Transverse colon (tissue), 4 donors: ENCODE results near the gene NAV3. TPM values are rescaled to one million over a fixed set of nuclear protein-coding genes. Genes with fewer than 3 reads are reported as not detected.

Experiments used
- DNase-seq: peaks from one replicate; pipeline ENCODE4 v3.0.0-alpha.2; 2019
- H3K27ac ChIP-seq, 4 donors: fragments of 200-600 bp; sonication (generic); 2 replicates each; pipeline ENCODE4 v1.5.1; 2016 to 2018; ENCODE audit warnings: inconsistent platforms in 4 of 4
- H3K27me3 ChIP-seq: fragments of 200-600 bp; sonication (generic); 2 replicates; pipeline ENCODE4 v1.5.1; 2017; ENCODE audit warnings: inconsistent platforms
- H3K36me3 ChIP-seq, 4 donors: fragments of 200-600 bp; sonication (generic); 2 replicates each; pipeline ENCODE4 v1.5.1; 2017 to 2019; ENCODE audit warnings: inconsistent platforms in 4 of 4
- H3K4me1 ChIP-seq, 4 donors: fragments of 200-600 bp; sonication (generic); 2 replicates each; pipeline ENCODE4 v1.5.1; 2017 to 2020; ENCODE audit warnings: inconsistent platforms in 4 of 4
- H3K4me3 ChIP-seq, 4 donors: fragments of 200-600 bp; sonication (generic); 1 replicate in 1 of 4; 2 replicates in 3 of 4; pipeline versions ENCODE4 v1.5.1 to v1.6.1; 2017 to 2019; ENCODE audit warnings: inconsistent platforms in 4 of 4
- H3K9me3 ChIP-seq, 2 donors: fragments of 200-600 bp; sonication (generic); 2 replicates each; pipeline ENCODE4 v1.5.1; 2017 to 2019; ENCODE audit warnings: inconsistent platforms in 2 of 2
- CTCF ChIP-seq, 5 experiments: fragments of 200-600 bp in 3 of 5; fragments of 450-650 bp in 2 of 5; sonication (generic) in 3 of 5; IDR thresholded peaks; 1 replicate in 2 of 5; 2 replicates in 3 of 5; pipeline ENCODE4 v1.5.1; 2016 to 2017; ENCODE audit warnings: antibody characterized with exemption in 5 of 5, inconsistent platforms in 3 of 5, mild to moderate bottlenecking in 2 of 5, moderate library complexity in 1 of 5
- EP300 ChIP-seq: sonication (generic); formaldehyde crosslinking; IDR thresholded peaks from one replicate; pipeline ENCODE4 v1.6.1; 2017; ENCODE audit warnings: antibody characterized with exemption, low read depth
- POLR2A ChIP-seq: fragments of 450-650 bp; IDR thresholded peaks from one replicate; pipeline ENCODE4 v1.6.1; 2016; ENCODE audit warnings: antibody characterized with exemption, mild to moderate bottlenecking, moderate library complexity
- POLR2AphosphoS5 ChIP-seq, 3 donors: sonication (generic); formaldehyde crosslinking; IDR thresholded peaks; one replicate each; pipeline ENCODE4 v1.6.1; 2016; ENCODE audit warnings: antibody characterized with exemption in 3 of 3
- WGBS, 2 donors: methylation state at CpG; one replicate each; pipeline ENCODE4 v1.1.5; 2018; ENCODE audit warnings: low coverage in 1 of 2; 5-methylcytosine and 5-hydroxymethylcytosine counted together
- in situ Hi-C, 4 donors: fragments of 200-750 bp; cut with MboI; loops; one replicate each; pipeline versions ENCODE4 v1.15.0 to v1.15.1; 2017; ENCODE audit warnings: low sequenced_read_pairs in 3 of 4, low pct_ligation_motif_present in 1 of 4, low pct_unique_long_range_greater_than_20kb in 1 of 4
- intact Hi-C: fragments of 100-400 bp; cut with DNase I; formaldehyde crosslinking; loops from one replicate; pipeline ENCODE4 v1.15.1; 2023; ENCODE audit warnings: low total_unique reads
- total RNA-seq, 4 donors: library from RNA; depleted of rRNA; stranded (reverse); fragments of >200 nt; gene quantifications; one replicate each; pipeline ENCODE4 v1.1.0, GENCODE V29; 2016

The NAV3 gene
- total RNA-seq, 4 donors from 2014 or later = 1.1 to 10.6 (median 3.6) TPM

- Histone ChIP-seq H3K4me3 (no peak overlapping the region), H3K9me3 (no peaks in the 10 kb centered on the region), H3K27ac (no peak overlapping the region), H3K27me3 (no peaks in the 10 kb centered on the region), H3K4me1 (no peaks in the 10 kb centered on the region), H3K36me3 (no peaks in the 10 kb centered on the region)
- in situ Hi-C loops = no loop called here
- intact Hi-C loops = no loop called here
- no peak for TF ChIP-seq POLR2AphosphoS5 (IDR thresholded peaks at IDR 0.05)
- no peak for DNase-seq
Measured at GRCh38 chr12:78185109-78185508, 354.4 kb downstream of the NAV3 start.

GRCh38 chr12:78185651-78186050 lies 355.0 kb downstream of the NAV3 start:
- H3K27me3 ChIP-seq = no peaks in the 10 kb centered on the region
- in situ Hi-C loops = no loop called here
- no peak overlapping the region for H3K4me3 ChIP-seq
- WGBS, 2 donors = 62 to 87% methylated on average over 2 of the region's 2 CpGs
- no peak overlapping the region for H3K27ac ChIP-seq
- H3K9me3 ChIP-seq = no peaks in the 10 kb centered on the region
- intact Hi-C loops = no loop called here
- DNase-seq = no peak
- H3K36me3 ChIP-seq = no peaks in the 10 kb centered on the region
- no peaks in the 10 kb centered on the region for H3K4me1 ChIP-seq
- TF ChIP-seq CTCF (IDR thresholded peaks at IDR 0.05) (no peak), EP300 (no peak), POLR2A (no peak), POLR2AphosphoS5 (IDR thresholded peaks at IDR 0.05) (no peak)

GRCh38 chr12:78186670-78187069 lies 356.0 kb downstream of the NAV3 start:
- Histone ChIP-seq H3K27me3 (no peaks in the 10 kb centered on the region), H3K4me1 (no peaks in the 10 kb centered on the region), H3K27ac (no peak overlapping the region), H3K9me3 (no peaks in the 10 kb centered on the region), H3K4me3 (no peak overlapping the region), H3K36me3 (no peaks in the 10 kb centered on the region)
- WGBS, 2 donors = 73 to 80% methylated on average over 1 of the region's 1 CpG
- intact Hi-C loops = no loop called here
- in situ Hi-C loops = no loop called here
- DNase-seq = no peak
- TF ChIP-seq POLR2AphosphoS5 (IDR thresholded peaks at IDR 0.05) = no peak
- no peak for TF ChIP-seq POLR2A
- no peak for TF ChIP-seq CTCF (IDR thresholded peaks at IDR 0.05)
- TF ChIP-seq EP300 = no peak

GRCh38 chr12:78187741-78188140 lies 357.0 kb downstream of the NAV3 start:
- H3K36me3 ChIP-seq = no peaks in the 10 kb centered on the region
- H3K4me1 ChIP-seq = no peaks in the 10 kb centered on the region
- intact Hi-C loops = no loop called here
- in situ Hi-C loops = no loop called here
- no peak for TF ChIP-seq EP300
- no peak for TF ChIP-seq POLR2AphosphoS5 (IDR thresholded peaks at IDR 0.05)
- no peak for TF ChIP-seq CTCF (IDR thresholded peaks at IDR 0.05)
- TF ChIP-seq POLR2A = no peak
- H3K27me3 ChIP-seq = no peaks in the 10 kb centered on the region
- H3K4me3 ChIP-seq = no peak overlapping the region
- no peak for DNase-seq
- no peak overlapping the region for H3K27ac ChIP-seq
- WGBS, 2 donors = 76 to 81% methylated on average over 2 of the region's 2 CpGs
- H3K9me3 ChIP-seq = no peaks in the 10 kb centered on the region

GRCh38 chr12:78189656-78190055 lies 359.0 kb downstream of the NAV3 start:
- Histone ChIP-seq H3K4me1 (no peaks in the 10 kb centered on the region), H3K27me3 (no peaks in the 10 kb centered on the region), H3K4me3 (no peak overlapping the region), H3K9me3 (no peaks in the 10 kb centered on the region), H3K36me3 (no peaks in the 10 kb centered on the region), H3K27ac (no peak overlapping the region)
- WGBS, 2 donors = 73 to 94% methylated on average over 2 of the region's 2 CpGs
- intact Hi-C loops = no loop called here
- DNase-seq = no peak
- in situ Hi-C loops = no loop called here
- TF ChIP-seq POLR2A = no peak
- TF ChIP-seq CTCF (IDR thresholded peaks at IDR 0.05) = no peak
- TF ChIP-seq POLR2AphosphoS5 (IDR thresholded peaks at IDR 0.05) = no peak
- TF ChIP-seq EP300 = no peak
